Measurements from ENCODE around the gene ISL2.

GRCh38 chr15:76386926-76387325 lies 50.4 kb downstream of the ISL2 start:
- TF ChIP-seq, protein P1, sequence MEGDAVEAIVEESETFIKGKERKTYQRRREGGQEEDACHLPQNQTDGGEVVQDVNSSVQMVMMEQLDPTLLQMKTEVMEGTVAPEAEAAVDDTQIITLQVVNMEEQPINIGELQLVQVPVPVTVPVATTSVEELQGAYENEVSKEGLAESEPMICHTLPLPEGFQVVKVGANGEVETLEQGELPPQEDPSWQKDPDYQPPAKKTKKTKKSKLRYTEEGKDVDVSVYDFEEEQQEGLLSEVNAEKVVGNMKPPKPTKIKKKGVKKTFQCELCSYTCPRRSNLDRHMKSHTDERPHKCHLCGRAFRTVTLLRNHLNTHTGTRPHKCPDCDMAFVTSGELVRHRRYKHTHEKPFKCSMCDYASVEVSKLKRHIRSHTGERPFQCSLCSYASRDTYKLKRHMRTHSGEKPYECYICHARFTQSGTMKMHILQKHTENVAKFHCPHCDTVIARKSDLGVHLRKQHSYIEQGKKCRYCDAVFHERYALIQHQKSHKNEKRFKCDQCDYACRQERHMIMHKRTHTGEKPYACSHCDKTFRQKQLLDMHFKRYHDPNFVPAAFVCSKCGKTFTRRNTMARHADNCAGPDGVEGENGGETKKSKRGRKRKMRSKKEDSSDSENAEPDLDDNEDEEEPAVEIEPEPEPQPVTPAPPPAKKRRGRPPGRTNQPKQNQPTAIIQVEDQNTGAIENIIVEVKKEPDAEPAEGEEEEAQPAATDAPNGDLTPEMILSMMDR (conservative IDR thresholded peaks at IDR 0.05 in 1 of 2, IDR thresholded peaks at IDR 0.05 in 1 of 2; ENCODE audit: extremely low read depth in 1 of 2, insufficient read depth in 1 of 2, low read depth in 1 of 2, low read length in 2 of 2): no peak
- no peak for TF ChIP-seq EZH2 (IDR thresholded peaks at IDR 0.05; ENCODE audit: borderline replicate concordance, low read length)

All from mammary epithelial cell (primary cell).